HUES48 (cell line): Measurements from ENCODE around the gene CLEC18A.

Experiments used
- H3K27ac ChIP-seq: one replicate; pipeline ENCODE4 v1.7.0; 2013; ENCODE audit warnings: low read depth, low read length, inconsistent platforms
- H3K27me3 ChIP-seq: 2 replicates; pipeline ENCODE4 v1.6.1; 2013; ENCODE audit warnings: mild to moderate bottlenecking, low read length; ENCODE audit not compliant: control insufficient read depth, insufficient read depth
- H3K36me3 ChIP-seq: 2 replicates; pipeline ENCODE4 v1.6.1; 2013; ENCODE audit warnings: low read length; ENCODE audit not compliant: control insufficient read depth, insufficient read depth
- H3K4me1 ChIP-seq: 2 replicates; pipeline ENCODE4 v1.6.1; 2013; ENCODE audit warnings: mild to moderate bottlenecking, low read length; ENCODE audit not compliant: control insufficient read depth, insufficient read depth
- H3K4me3 ChIP-seq: 2 replicates; pipeline ENCODE4 v1.5.1; 2013; ENCODE audit warnings: mild to moderate bottlenecking, low read depth, low read length
- H3K9ac ChIP-seq: 2 replicates; pipeline ENCODE4 v1.6.1; 2013; ENCODE audit warnings: mild to moderate bottlenecking, low read depth, low read length, moderate library complexity
- H3K9me3 ChIP-seq: 2 replicates; pipeline ENCODE4 v1.6.1; 2013; ENCODE audit warnings: low read length; ENCODE audit not compliant: control insufficient read depth, insufficient read depth

Gene CLEC18A

GRCh38 chr16:69930117-69930776 is 20.9 kb upstream of the CLEC18A start:
- H3K4me3 ChIP-seq = no peak overlapping the region
- no peak overlapping the region for H3K27ac ChIP-seq
- no peaks in the 10 kb centered on the region for H3K27me3 ChIP-seq
- H3K9me3 ChIP-seq = no peaks in the 10 kb centered on the region
- H3K36me3 ChIP-seq = peaks cover 14% of the 10 kb centered on the region
- H3K9ac ChIP-seq = no peak overlapping the region
- H3K4me1 ChIP-seq = peaks cover 14% of the 10 kb centered on the region; the same call in 1 of the 2 replicates

- Histone ChIP-seq H3K27ac (no peak overlapping the region), H3K4me1 (peaks cover 14% of the 10 kb centered on the region; the same call in 1 of the 2 replicates), H3K36me3 (peaks cover 18% of the 10 kb centered on the region; the same call in 1 of the 2 replicates), H3K9me3 (no peaks in the 10 kb centered on the region), H3K9ac (no peak overlapping the region), H3K4me3 (no peak overlapping the region), H3K27me3 (no peaks in the 10 kb centered on the region)
Observed at GRCh38 chr16:69931631-69932030, 19.5 kb upstream of the CLEC18A start.

GRCh38 chr16:69932228-69932627 is 18.9 kb upstream of the CLEC18A start:
- Histone ChIP-seq H3K4me1 (peaks cover 9% of the 10 kb centered on the region; the same call in 1 of the 2 replicates), H3K9ac (no peak overlapping the region)

GRCh38 chr16:69932691-69933392 is 18.3 kb upstream of the CLEC18A start:
- H3K4me3 ChIP-seq = no peak overlapping the region
- peaks cover 25% of the 10 kb centered on the region; the same call in 1 of the 2 replicates for H3K36me3 ChIP-seq
- H3K9ac ChIP-seq = no peak overlapping the region
- H3K27me3 ChIP-seq = no peaks in the 10 kb centered on the region
- no peaks in the 10 kb centered on the region for H3K9me3 ChIP-seq
- H3K27ac ChIP-seq = no peak overlapping the region
- H3K4me1 ChIP-seq = peaks cover 4% of the 10 kb centered on the region; the same call in 1 of the 2 replicates

More at GRCh38 chr16:69932228-69932627, 18.9 kb upstream of the CLEC18A start:
- H3K9me3 ChIP-seq = no peaks in the 10 kb centered on the region
- H3K36me3 ChIP-seq = peaks cover 24% of the 10 kb centered on the region; the same call in 1 of the 2 replicates
- no peak overlapping the region for H3K4me3 ChIP-seq
- no peak overlapping the region for H3K27ac ChIP-seq
- H3K27me3 ChIP-seq = no peaks in the 10 kb centered on the region

GRCh38 chr16:69934044-69934443 is 17.1 kb upstream of the CLEC18A start:
- Histone ChIP-seq H3K4me1 (no peaks in the 10 kb centered on the region; the same call in 1 of the 2 replicates), H3K36me3 (peaks cover 28% of the 10 kb centered on the region; the same call in 1 of the 2 replicates), H3K27me3 (no peaks in the 10 kb centered on the region), H3K9ac (no peak overlapping the region), H3K4me3 (no peak overlapping the region), H3K9me3 (no peaks in the 10 kb centered on the region), H3K27ac (no peak overlapping the region)

GRCh38 chr16:69934751-69935150 is 16.4 kb upstream of the CLEC18A start:
- Histone ChIP-seq H3K27ac (no peak overlapping the region), H3K9me3 (no peaks in the 10 kb centered on the region), H3K9ac (no peak overlapping the region), H3K27me3 (no peaks in the 10 kb centered on the region), H3K36me3 (peaks cover 24% of the 10 kb centered on the region; the same call in 1 of the 2 replicates), H3K4me3 (no peak overlapping the region), H3K4me1 (no peaks in the 10 kb centered on the region; the same call in 1 of the 2 replicates)

GRCh38 chr16:69935278-69935711 is 15.8 kb upstream of the CLEC18A start:
- Histone ChIP-seq H3K27ac (no peak overlapping the region), H3K4me1 (no peaks in the 10 kb centered on the region), H3K9me3 (no peaks in the 10 kb centered on the region), H3K9ac (no peak overlapping the region), H3K27me3 (no peaks in the 10 kb centered on the region), H3K4me3 (no peak overlapping the region), H3K36me3 (peaks cover 23% of the 10 kb centered on the region; the same call in 1 of the 2 replicates)

- H3K27me3 ChIP-seq = no peaks in the 10 kb centered on the region
- H3K36me3 ChIP-seq = peaks cover 23% of the 10 kb centered on the region; the same call in 1 of the 2 replicates
- H3K9me3 ChIP-seq = no peaks in the 10 kb centered on the region
- no peak overlapping the region for H3K4me3 ChIP-seq
- no peak overlapping the region for H3K27ac ChIP-seq
- H3K4me1 ChIP-seq = no peaks in the 10 kb centered on the region
- no peak overlapping the region for H3K9ac ChIP-seq
Observed at GRCh38 chr16:69935740-69936139, 15.4 kb upstream of the CLEC18A start.

GRCh38 chr16:69936252-69936651 is 14.9 kb upstream of the CLEC18A start:
- Histone ChIP-seq H3K27me3 (no peaks in the 10 kb centered on the region), H3K9ac (no peak overlapping the region), H3K9me3 (no peaks in the 10 kb centered on the region), H3K36me3 (peaks cover 23% of the 10 kb centered on the region; the same call in 1 of the 2 replicates), H3K4me1 (no peaks in the 10 kb centered on the region), H3K4me3 (no peak overlapping the region), H3K27ac (no peak overlapping the region)

GRCh38 chr16:69936751-69937211 is 14.4 kb upstream of the CLEC18A start:
- Histone ChIP-seq H3K27ac (no peak overlapping the region), H3K36me3 (peaks cover 20% of the 10 kb centered on the region; the same call in 1 of the 2 replicates), H3K4me3 (no peak overlapping the region), H3K9ac (no peak overlapping the region), H3K9me3 (no peaks in the 10 kb centered on the region), H3K4me1 (no peaks in the 10 kb centered on the region), H3K27me3 (no peaks in the 10 kb centered on the region)

- H3K4me1 ChIP-seq = no peaks in the 10 kb centered on the region
- no peaks in the 10 kb centered on the region for H3K9me3 ChIP-seq
- H3K27me3 ChIP-seq = no peaks in the 10 kb centered on the region
- peaks cover 20% of the 10 kb centered on the region; the same call in 1 of the 2 replicates for H3K36me3 ChIP-seq
- H3K27ac ChIP-seq = no peak overlapping the region
- no peak overlapping the region for H3K9ac ChIP-seq
- no peak overlapping the region for H3K4me3 ChIP-seq
Observed at GRCh38 chr16:69937465-69937951, 13.6 kb upstream of the CLEC18A start.
